ENCODE measurements around the gene ARL14. TPM values are rescaled to one million over a fixed set of nuclear protein-coding genes. Genes with fewer than 3 reads are reported as not detected.
"Not testable (repeated sequence)": the region's sequence is repeated elsewhere in the genome, so short reads cannot be mapped to it uniquely, and the experiment has no call there.

Gene ARL14
- total RNA-seq, 2 experiments from 2014 or later, result not detected

GRCh38 chr3:160713144-160713543 is 36.2 kb downstream of the ARL14 start:
- CTCF ChIA-PET, POLR2A ChIA-PET: not testable (repeated sequence)

DNA sequence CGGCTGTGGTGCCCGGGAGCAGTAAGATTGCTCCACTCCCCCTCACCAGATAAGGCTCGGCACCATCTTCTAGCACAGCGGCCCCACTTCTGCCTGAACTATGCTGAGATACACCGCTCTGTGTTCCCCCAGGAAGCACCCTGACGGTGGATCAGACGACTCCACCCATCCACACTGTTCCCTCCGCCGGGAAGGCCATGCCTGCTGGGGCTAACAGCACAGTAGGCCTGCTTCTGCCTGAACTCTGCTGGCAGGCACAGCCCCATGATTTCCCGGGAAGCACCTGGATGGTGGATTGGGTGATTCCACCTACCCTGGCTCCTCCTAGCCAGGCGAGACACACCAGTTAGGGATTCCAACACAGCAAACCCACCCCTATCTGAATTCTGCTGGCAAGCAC is 42.8 kb downstream of the ARL14 start:
- POLR2A ChIA-PET, result no interaction called here
- CTCF ChIA-PET, result no interaction called here

DNA sequence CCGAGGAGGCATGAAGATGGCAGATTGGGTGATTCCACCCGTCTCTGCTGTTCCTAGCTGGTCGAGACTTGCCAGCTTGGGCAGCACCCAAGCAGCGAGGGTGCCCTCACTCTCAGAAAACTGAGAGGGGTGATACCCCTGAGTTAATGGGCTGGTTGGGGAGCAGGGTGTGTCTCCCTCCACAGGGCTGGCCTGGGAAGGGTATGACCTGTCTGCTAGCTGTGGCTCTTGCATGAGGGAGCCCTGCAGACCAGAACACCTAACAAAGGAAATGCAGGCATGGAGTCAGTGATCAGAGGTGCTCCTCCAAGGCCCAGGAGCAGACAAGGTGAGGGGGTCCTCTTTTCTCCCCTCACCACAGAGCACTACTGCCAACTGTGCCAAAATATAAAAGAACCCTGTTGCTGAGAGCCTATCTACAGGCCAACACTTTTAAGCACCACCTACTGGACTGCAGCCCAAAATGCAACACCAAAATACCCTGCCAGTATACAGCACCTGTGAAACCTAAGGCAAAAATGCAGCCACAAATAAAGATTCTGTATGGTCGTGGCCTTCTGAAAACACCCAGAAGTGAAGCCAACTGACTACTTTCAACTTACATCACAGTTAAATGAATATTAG is 43.3 kb downstream of the ARL14 start:
- ChIA-PET CTCF (no interaction called here), POLR2A (no interaction called here)

DNA sequence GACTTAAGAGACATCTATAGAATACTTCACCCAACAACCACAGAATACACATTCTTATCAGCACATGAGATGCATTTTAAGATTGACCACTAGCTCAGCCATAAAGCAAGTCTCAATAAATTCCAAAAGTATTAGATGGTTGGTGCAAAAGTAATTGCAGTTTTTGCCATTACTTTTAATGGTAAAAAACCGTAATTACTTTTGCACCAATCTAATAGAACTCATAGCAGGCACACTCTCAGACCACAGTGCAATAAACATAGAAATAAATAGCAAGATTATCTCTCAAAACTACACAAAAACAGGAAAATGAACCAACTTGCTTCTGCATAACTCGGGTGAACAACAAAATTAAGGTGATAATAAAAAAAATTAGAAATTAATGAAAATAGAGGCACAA is 45.4 kb downstream of the ARL14 start:
- ChIA-PET POLR2A (no interaction called here), CTCF (no interaction called here)

- ChIA-PET CTCF (no interaction called here), POLR2A (no interaction called here)
Observed at GRCh38 chr3:160725338-160725737, 48.4 kb downstream of the ARL14 start.

Other genes with a start within 250 kb of the ARL14 start
- gene TRIM59, start 227.4 kb upstream of the ARL14 start, total RNA-seq, result 10 to 100 TPM; 33.0 to 33.4 TPM
- gene KPNA4, start 111.6 kb upstream of the ARL14 start, total RNA-seq, result 10 to 100 TPM; 68.3 to 73.5 TPM
- 1 to 10 TPM; 3.2 to 3.3 TPM for gene PPM1L, start 79.1 kb downstream of the ARL14 start, total RNA-seq